GM18907 (cell line): ENCODE measurements around the gene TALDO1.

Source experiments
- ATAC-seq: cut with Tn5 transposase; IDR thresholded peaks from one replicate; pipeline ENCODE4 v1.9.1; 2021; ENCODE audit warnings: mild to moderate bottlenecking, moderate library complexity; ENCODE audit not compliant: unreplicated experiment

TALDO1 gene

GRCh38 chr11:786235-787083 lies 39.2 kb downstream of the TALDO1 start:
- no peak for ATAC-seq

- no peak for ATAC-seq
Observed at GRCh38 chr11:787084-787675, 39.9 kb downstream of the TALDO1 start.

- no peak for ATAC-seq
Observed at GRCh38 chr11:788009-788640, 40.9 kb downstream of the TALDO1 start.

- ATAC-seq: no peak
Observed at GRCh38 chr11:788953-789940, 42.0 kb downstream of the TALDO1 start.

GRCh38 chr11:789943-790342 lies 42.7 kb downstream of the TALDO1 start, which contains the start of gene CEND1:
Gene CEND1 (minus strand): TSS chr11:790090. CDS start chr11:788576, 1,514 bp downstream.
- ATAC-seq: no peak

- ATAC-seq: no peak
Observed at GRCh38 chr11:790721-791564, 43.7 kb downstream of the TALDO1 start.

GRCh38 chr11:791658-792534 lies 44.6 kb downstream of the TALDO1 start:
- no peak for ATAC-seq

GRCh38 chr11:792535-792821 lies 45.2 kb downstream of the TALDO1 start:
- no peak for ATAC-seq

GRCh38 chr11:792873-793272 lies 45.6 kb downstream of the TALDO1 start:
- ATAC-seq: no peak

GRCh38 chr11:793556-793955 lies 46.3 kb downstream of the TALDO1 start:
- no peak for ATAC-seq

GRCh38 chr11:794013-794765 lies 46.9 kb downstream of the TALDO1 start:
- ATAC-seq: no peak

GRCh38 chr11:794766-795633 lies 47.7 kb downstream of the TALDO1 start:
- no peak for ATAC-seq

GRCh38 chr11:795634-796564 lies 48.6 kb downstream of the TALDO1 start:
- ATAC-seq: no peak

- ATAC-seq: no peak
Observed at GRCh38 chr11:796565-797295, 49.5 kb downstream of the TALDO1 start.

GRCh38 chr11:797296-798092 lies 50.2 kb downstream of the TALDO1 start:
- ATAC-seq: peak; percentile 41
